HepG2 (cell line): ENCODE results near the gene TYMP. TPM values are rescaled to one million over a fixed set of nuclear protein-coding genes. Genes with fewer than 3 reads are reported as not detected.

Source experiments
- AFF4 ChIP-seq: sonication (generic); formaldehyde crosslinking; IDR thresholded peaks from 2 replicates; pipeline ENCODE4 v1.4.0; 2020; ENCODE audit warnings: missing genetic modification reagents
- AKNA ChIP-seq: sonication (generic); formaldehyde crosslinking; IDR thresholded peaks from 2 replicates; pipeline ENCODE4 v1.4.0; 2020; ENCODE audit warnings: missing genetic modification reagents, borderline replicate concordance
- ARHGAP35 ChIP-seq: sonication (generic); formaldehyde crosslinking; IDR thresholded peaks from 2 replicates; pipeline ENCODE4 v1.9.0; 2022; ENCODE audit warnings: mild to moderate bottlenecking, inconsistent platforms, moderate library complexity, missing genetic modification reagents, borderline replicate concordance
- ATF4 ChIP-seq, 2 experiments: fragments of 450-650 bp in 1 of 2; sonication (generic) in 1 of 2; formaldehyde crosslinking; IDR thresholded peaks; 2 replicates each; pipeline versions ENCODE4 v1.5.0 to v1.8.0; 2020 to 2022; ENCODE audit warnings: mild to moderate bottlenecking in 1 of 2, missing genetic modification reagents in 1 of 2
- MED13 ChIP-seq: sonication (generic); formaldehyde crosslinking; IDR thresholded peaks from 2 replicates; pipeline ENCODE4 v1.5.0; 2020; ENCODE audit warnings: missing genetic modification reagents
- MTF1 ChIP-seq: sonication (generic); formaldehyde crosslinking; IDR thresholded peaks from 2 replicates; pipeline ENCODE4 v1.5.0; 2020; ENCODE audit warnings: missing genetic modification reagents
- PHF8 ChIP-seq: sonication (generic); formaldehyde crosslinking; IDR thresholded peaks from 2 replicates; pipeline ENCODE4 v1.5.0; 2020; ENCODE audit warnings: missing genetic modification reagents
- RNF219 ChIP-seq: sonication (generic); formaldehyde crosslinking; IDR thresholded peaks from 2 replicates; pipeline ENCODE4 v1.5.0; 2020; ENCODE audit warnings: mild to moderate bottlenecking, missing genetic modification reagents
- SCMH1 ChIP-seq: sonication (generic); formaldehyde crosslinking; IDR thresholded peaks from 2 replicates; pipeline ENCODE4 v1.9.0; 2021; ENCODE audit warnings: missing genetic modification reagents, mild to moderate bottlenecking, borderline replicate concordance
- SIX4 ChIP-seq: sonication (generic); formaldehyde crosslinking; IDR thresholded peaks from 2 replicates; pipeline ENCODE4 v1.4.0; 2020; ENCODE audit warnings: missing genetic modification reagents
- SOX5 ChIP-seq: IDR thresholded peaks from 2 replicates; pipeline ENCODE4 v1.6.1; 2016; ENCODE audit warnings: borderline replicate concordance
- ZBTB7A ChIP-seq: sonication (generic); formaldehyde crosslinking; IDR thresholded peaks from 2 replicates; pipeline ENCODE4 v1.8.0; 2022; ENCODE audit warnings: mild to moderate bottlenecking, missing genetic modification reagents
- ZNF44 ChIP-seq: sonication (generic); formaldehyde crosslinking; IDR thresholded peaks from 2 replicates; pipeline ENCODE4 v1.5.1; 2020; ENCODE audit warnings: mild to moderate bottlenecking, missing genetic modification reagents
- ZNF501 ChIP-seq: sonication (generic); formaldehyde crosslinking; IDR thresholded peaks from 2 replicates; pipeline ENCODE4 v1.5.1; 2020; ENCODE audit warnings: mild to moderate bottlenecking, moderate library complexity, missing genetic modification reagents
- ZNF691 ChIP-seq: sonication (generic); formaldehyde crosslinking; IDR thresholded peaks from 2 replicates; pipeline ENCODE4 v1.4.0; 2020; ENCODE audit warnings: missing genetic modification reagents, low read depth, mild to moderate bottlenecking, borderline replicate concordance
- polyA plus RNA-seq, 8 experiments: library from polyadenylated mRNA; depleted of rRNA in 3 of 8; stranded (reverse) in 7 of 8; unstranded in 1 of 8; fragments of >200 nt; fragmentation: Illumina TruSeq in 4 of 8; extraction: Trizol in 4 of 8; gene quantifications; 2 replicates each; pipeline versions ENCODE4 v1.2.1 to v1.2.3, GENCODE V29; 2011 to 2016; ENCODE audit warnings: low read depth in 4 of 8, missing spikeins in 1 of 8, mixed read lengths in 1 of 8; ENCODE audit not compliant: insufficient read depth in 1 of 8
- total RNA-seq, 5 experiments: library from RNA; depleted of rRNA; stranded (reverse); fragments of >200 nt; fragmentation: Illumina TruSeq; extraction: Trizol; gene quantifications; 2 replicates each; pipeline ENCODE4 v1.2.3, GENCODE V29; 2016; ENCODE audit warnings: low read depth in 1 of 5

Gene TYMP
- total and polyA plus RNA-seq, 2 of the 13 experiments (the other 11 are each of a cell fraction or from before 2014, with no cell fraction given) = 3.9 to 4.3 TPM

- TF ChIP-seq ZNF691 (peak; percentile 69; the same call in 1 of the 2 replicates), MED13 (CRISPR knock-in tag) (no peak), SIX4 (peak; percentile 46; the same call in 1 of the 2 replicates), MTF1 (CRISPR knock-in tag) (peak; percentile 68), ZNF44 (CRISPR knock-in tag) (no peak), ATF4 (CRISPR knock-in tag; IDR thresholded peaks at IDR 0.05) (no peak; a peak in 1 of 4 replicates), ARHGAP35 (CRISPR knock-in tag) (no peak), AKNA (CRISPR knock-in tag) (peak; percentile 96; the same call in 1 of the 2 replicates), SOX5 (CRISPR knock-in tag) (no peak; the same call in 1 of the 2 replicates), RNF219 (CRISPR knock-in tag) (no peak), AFF4 (no peak; the same call in 1 of the 2 replicates), SCMH1 (CRISPR knock-in tag) (no peak), ZNF501 (CRISPR knock-in tag) (no peak), ZBTB7A (CRISPR knock-in tag) (peak; percentile 87; the same call in 1 of the 2 replicates), PHF8 (CRISPR knock-in tag) (peak; percentile 64; the same call in 1 of the 2 replicates)
Observed at GRCh38 chr22:50529897-50530579, at the start of gene TYMP (continued).
